Posterior vena cava (tissue), 2 donors: ENCODE data around the gene ELAVL4. TPM values are rescaled to one million over a fixed set of nuclear protein-coding genes. Genes with fewer than 3 reads are reported as not detected.

ENCODE experiments used
- DNase-seq: peaks from one replicate; pipeline ENCODE4 v3.0.0-alpha.2; 2020; ENCODE audit warnings: low spot score
- intact Hi-C, 2 donors: fragments of 100-400 bp; cut with DNase I; formaldehyde crosslinking; loops; one replicate each; pipeline versions ENCODE4 v1.14.1 to v1.14.2; 2022 to 2023
- long read RNA-seq, 2 donors: library from polyadenylated mRNA; unstranded; transcript quantifications; one replicate each; pipeline ENCODE4 v2.0.0, GENCODE V29; 2020 to 2021
- total RNA-seq, 2 donors: library from RNA; stranded (reverse); fragmentation: NEBNext Ultra II Directional; extraction: Animal tissue kit (Norgen Biotek cat#: 25700); gene quantifications; one replicate each; pipeline ENCODE4 v1.2.1, GENCODE V29; 2021
- donor health status: DM: yes; HTN: yes; CAD: no.
- donor health status: DM: yes; HTN: yes; CAD: no.

ELAVL4 gene
- total RNA-seq = under 1 TPM in 1 of 2 donors, not detected in 1; 0.19 TPM
- long read RNA-seq, donor 1 = 0 reads
- long read RNA-seq, donor 2 = 0 reads

DNA sequence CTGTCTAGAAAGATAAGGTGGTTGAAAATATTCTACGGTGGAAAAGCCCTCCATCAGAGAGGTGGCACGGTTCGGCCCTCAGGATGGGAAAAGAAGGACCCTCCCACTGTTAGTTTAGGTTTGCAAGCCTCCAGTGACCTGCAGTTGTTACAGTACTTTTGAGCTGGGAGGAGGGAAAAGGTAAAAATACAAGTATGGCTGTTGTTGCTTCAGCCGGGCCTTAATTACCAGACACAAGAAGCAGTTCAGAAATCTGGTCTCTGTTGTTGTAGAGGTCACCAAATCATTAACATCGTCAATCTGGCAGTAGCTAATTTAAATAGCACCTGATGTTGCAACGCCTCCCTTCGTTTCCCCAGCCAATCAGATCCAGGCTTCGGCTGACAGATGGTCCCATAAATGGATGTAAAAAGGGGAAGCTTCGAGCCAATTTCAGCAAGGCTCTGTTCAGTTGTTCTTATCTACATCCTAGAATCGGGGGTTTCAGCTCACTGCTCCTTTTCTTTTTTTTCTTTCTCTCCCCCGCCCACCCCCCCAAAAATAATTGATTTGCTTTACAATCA, at the start of gene ELAVL4:
ELAVL4 (plus strand) TSS at position 424 of the 563 bp plus-strand sequence. CDS start 270 bp downstream, outside the sequence.
- DNase-seq = no peak
- intact Hi-C loops = no loop called here

- intact Hi-C loops = no loop called here
These were observed 48.4 kb upstream of the ELAVL4 start for GRCh38 chr1:50060279-50060678.

DNA sequence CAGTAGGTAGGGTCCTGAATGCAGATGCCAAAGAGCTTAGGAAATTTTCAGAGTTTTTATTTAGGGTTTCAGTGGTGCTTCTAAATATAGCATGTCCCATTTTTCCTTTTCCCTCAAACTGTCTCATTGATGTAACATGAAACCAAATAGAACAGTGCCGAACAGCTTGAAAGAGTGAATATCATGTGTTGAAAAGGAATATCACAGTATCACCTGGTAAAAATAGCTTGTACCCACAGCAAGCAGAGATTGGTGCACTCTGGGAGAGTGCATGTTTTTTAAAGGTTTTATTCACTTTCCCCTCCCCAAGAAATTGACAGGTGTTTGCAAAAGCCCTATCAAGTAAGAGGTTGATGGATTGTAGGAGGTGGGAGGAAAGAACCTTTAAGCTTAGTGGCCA, 41.9 kb upstream of the ELAVL4 start:
- no peak for DNase-seq
- intact Hi-C loops = loop anchor here in 1 of 2 donors (5.0 kb wide), 1 partner anchor 570 kb away; no protein-coding TSS in a partner anchor

More at GRCh38 chr1:50060279-50060678, 48.4 kb upstream of the ELAVL4 start:
- DNase-seq = no peak

- intact Hi-C loops = no loop called here
- no peak for DNase-seq
These were observed 33.8 kb upstream of the ELAVL4 start for GRCh38 chr1:50074931-50075330.

GRCh38 chr1:50077273-50077672, 31.4 kb upstream of the ELAVL4 start:
- no peak for DNase-seq

DNA sequence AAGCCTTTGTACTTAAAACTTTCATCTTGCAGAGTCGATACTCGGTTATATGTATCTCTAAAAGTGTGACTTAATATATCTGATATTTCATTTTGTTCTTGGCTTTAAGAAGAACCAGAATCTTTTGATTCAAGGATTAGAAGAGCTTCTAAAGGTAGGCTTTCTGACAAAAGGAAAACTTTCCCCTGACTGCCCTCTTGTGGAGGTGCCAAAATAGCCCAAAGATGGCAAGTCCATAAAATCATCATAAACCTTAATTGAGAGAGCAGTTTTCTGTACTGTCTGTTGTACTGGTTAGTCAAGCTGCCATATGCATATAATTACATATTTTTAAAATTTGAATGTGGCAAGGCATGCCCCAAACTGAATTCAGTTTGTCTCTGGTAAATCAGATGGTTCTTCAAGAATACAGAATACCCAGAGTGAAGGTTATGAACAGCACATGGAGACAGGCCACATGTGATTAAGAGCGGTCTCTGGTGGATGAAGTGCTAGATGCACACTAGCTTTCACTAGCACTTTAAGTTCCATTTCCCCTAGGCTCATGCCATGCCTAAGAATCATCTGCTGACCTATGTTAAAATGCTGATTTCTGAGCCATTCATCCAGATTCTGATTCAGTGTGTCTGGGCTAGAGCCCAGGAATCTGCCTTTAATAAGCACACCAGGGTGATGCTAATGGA, 27.7 kb upstream of the ELAVL4 start:
- DNase-seq = no peak
- intact Hi-C loops = no loop called here

More at GRCh38 chr1:50077273-50077672, 31.4 kb upstream of the ELAVL4 start:
- intact Hi-C loops = no loop called here

DNA sequence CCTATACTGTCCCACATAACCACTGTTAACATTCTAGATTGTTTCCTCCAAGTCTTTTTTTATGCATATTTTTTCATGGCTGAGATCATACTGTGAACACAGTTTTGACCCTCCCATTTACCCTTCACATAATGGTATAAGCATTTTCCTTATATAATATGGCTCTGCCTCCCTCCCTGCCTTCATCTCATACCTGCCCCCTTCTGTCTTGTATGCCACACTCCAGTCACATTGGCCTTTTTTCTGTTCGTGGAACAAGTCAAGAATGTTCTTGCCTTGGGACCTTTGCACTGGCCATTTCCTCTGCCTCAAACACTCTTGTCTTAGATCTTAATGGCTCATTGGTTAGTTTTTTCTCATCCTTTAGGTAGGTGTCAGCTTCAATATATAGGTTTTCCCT, 24.3 kb upstream of the ELAVL4 start:
- no peak for DNase-seq
- intact Hi-C loops = no loop called here

- intact Hi-C loops = no loop called here
- no peak for DNase-seq
These were observed 17.7 kb upstream of the ELAVL4 start for GRCh38 chr1:50091068-50091467.

- no peak for DNase-seq
- intact Hi-C loops = no loop called here
These were observed 13.0 kb upstream of the ELAVL4 start for GRCh38 chr1:50095716-50096115.

DNA sequence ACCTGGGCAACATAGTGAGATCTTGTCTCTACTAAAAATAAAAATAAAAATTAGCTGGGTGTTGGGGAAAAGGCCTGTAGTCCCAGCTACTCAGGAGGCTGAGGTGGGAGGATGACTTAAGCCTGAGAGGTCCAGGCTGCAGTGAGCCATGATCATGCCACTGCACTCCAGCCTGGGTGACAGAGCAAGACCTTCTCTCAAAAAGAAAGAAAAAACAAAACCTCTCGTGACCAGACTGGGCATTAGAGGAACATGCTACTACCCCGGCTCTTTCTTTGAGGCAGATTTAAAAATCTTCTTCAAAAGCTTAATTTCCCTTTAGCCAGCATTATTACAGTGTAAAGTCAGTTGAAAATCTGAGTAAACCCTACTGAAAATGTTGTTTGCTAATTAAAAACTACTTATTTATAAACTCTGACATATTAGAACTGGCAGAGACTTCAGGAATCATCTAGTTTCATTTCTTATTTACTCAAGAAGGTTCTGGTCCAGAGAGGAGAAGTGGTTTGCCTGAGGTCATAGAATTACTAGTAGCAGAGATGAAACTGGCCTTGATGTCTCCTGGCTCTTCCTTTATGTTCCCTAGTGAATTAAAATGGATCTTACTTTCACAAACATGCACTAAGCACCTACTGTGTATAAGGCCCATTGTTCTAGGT, 11.6 kb upstream of the ELAVL4 start:
- intact Hi-C loops = no loop called here
- DNase-seq = no peak

DNA sequence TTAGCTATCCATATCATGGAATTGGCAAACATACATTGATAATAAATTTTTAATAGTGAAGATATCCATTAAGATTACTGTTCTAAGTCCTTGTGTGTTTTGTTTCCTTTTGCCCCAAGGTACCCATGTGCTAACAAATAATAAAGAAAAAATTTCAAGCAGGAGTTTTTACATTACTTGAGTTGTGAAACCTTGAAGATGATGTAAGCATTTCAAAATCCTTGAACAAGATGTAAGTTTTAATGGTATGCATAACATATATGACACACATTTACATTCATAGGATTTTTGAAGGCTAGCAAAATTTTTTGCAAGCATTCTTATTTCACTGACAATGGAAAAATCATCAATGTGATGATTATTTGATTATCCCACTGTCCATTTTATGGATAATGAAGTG, 10.9 kb upstream of the ELAVL4 start:
- DNase-seq = no peak
- intact Hi-C loops = no loop called here

- intact Hi-C loops = no loop called here
- no peak for DNase-seq
These were observed 10.1 kb upstream of the ELAVL4 start for GRCh38 chr1:50098591-50099021.

- DNase-seq = no peak
- intact Hi-C loops = no loop called here
These were observed 9.1 kb upstream of the ELAVL4 start for GRCh38 chr1:50099654-50100053.

- intact Hi-C loops = no loop called here
- DNase-seq = no peak
These were observed 5.1 kb upstream of the ELAVL4 start for GRCh38 chr1:50103615-50104081.

GRCh38 chr1:50105433-50105832, 3.3 kb upstream of the ELAVL4 start:
- no peak for DNase-seq
- intact Hi-C loops = no loop called here

DNA sequence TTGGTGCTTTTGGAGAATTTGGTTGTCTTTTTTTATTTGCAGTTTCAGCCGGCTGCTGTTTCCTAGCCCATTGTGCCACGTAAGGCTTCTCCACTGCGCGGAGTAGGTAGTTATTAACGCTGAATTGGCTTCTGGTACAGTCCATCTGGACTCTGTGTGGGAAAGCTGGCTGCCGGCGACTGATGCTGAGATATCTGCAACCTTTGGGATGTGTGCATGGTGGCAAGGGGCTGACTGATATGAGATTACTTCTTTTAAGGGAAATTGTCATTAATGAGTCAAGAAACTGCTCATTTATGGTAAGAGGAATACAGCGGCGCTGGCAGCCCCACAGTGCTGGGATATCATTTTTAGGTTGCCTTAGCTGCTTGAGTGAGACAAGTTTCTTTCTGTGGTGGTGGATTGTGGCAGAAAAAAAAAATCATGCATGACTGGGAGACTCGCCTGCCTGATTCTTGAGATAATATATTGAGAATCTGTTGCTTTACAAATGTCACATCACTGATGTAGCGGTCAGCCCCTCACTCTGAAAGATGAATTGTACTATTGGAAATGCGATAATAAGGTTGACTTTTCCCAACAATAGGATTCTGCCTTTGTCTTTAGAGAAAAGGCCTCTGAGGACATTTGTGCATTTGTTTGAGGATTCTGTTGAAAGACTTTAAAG, 2.5 kb upstream of the ELAVL4 start:
- intact Hi-C loops = no loop called here
- DNase-seq = no peak

DNA sequence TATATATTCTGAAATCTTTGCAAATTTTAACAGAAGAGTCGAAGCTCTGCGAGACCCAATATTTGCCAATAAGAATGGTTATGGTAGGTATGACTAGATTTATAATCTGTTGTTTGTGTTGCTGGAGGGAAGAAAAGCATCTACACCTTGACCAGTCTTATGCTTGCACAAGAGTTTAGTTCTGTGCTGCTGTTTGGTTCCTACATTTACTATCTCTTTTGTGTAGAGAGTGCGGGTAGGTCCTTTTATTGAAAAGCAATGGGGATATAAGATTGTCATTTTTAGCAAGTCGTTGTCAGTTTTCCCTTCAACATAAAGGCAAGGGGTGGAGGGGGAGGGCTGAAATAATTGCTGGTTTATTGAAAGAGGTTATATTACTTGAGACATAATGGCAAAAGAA, 396 bp downstream of the ELAVL4 start:
- intact Hi-C loops = no loop called here
- DNase-seq = no peak

- DNase-seq = no peak
- intact Hi-C loops = no loop called here
These were observed 941 bp downstream of the ELAVL4 start for GRCh38 chr1:50109647-50110075.

- no peak for DNase-seq
- intact Hi-C loops = no loop called here
These were observed 1.4 kb downstream of the ELAVL4 start for GRCh38 chr1:50110151-50110550.

DNA sequence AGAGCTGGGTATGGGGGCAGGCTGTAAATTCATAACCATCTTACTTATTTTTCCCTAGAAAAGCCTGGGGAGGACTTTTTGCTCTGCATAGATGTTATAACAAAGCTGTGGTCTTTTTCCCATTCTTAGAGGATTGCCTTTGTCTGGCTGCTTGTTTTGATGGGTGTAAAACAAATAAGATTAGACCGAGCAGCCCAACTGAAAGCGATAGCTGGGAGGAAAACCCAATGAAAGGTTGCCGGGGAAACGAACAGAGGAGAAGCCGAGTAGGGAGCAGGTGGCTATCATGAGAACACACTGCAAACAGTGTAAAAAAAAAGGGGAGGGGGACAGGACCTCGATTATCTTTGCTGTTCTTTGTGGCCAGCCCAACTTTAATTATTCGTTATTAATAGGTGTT, 1.9 kb downstream of the ELAVL4 start:
- intact Hi-C loops = no loop called here
- DNase-seq = no peak
